Mammary epithelial cell (primary cell): ENCODE results near the gene RPP38.
A peak's percentile ranks its signal among the peaks of the same experiment; 100 is the strongest.

Experiments
- CTCF ChIP-seq, 2 donors: IDR thresholded peaks in 1 of 2; conservative IDR thresholded peaks in 1 of 2; 2 replicates each; pipeline ENCODE4 v1.5.1; 2011 to 2012; ENCODE audit warnings: inconsistent platforms in 2 of 2, low read length in 2 of 2, mild to moderate bottlenecking in 2 of 2, control low read depth in 1 of 2, low read depth in 1 of 2; ENCODE audit not compliant: insufficient read depth in 1 of 2; ENCODE audit errors: extremely low read depth in 1 of 2
- EZH2 ChIP-seq: IDR thresholded peaks from 2 replicates; pipeline ENCODE4 v1.6.1; 2012; ENCODE audit warnings: low read length, inconsistent platforms, borderline replicate concordance

GRCh38 chr10:15088428-15089261 lies 8.5 kb upstream of the RPP38 start, which contains the start of gene ACBD7:
- TF ChIP-seq CTCF (conservative IDR thresholded peaks at IDR 0.05 in 1 of 2, IDR thresholded peaks at IDR 0.05 in 1 of 2; ENCODE audit: extremely low read depth in 1 of 2, insufficient read depth in 1 of 2, low read depth in 1 of 2, low read length in 2 of 2) (peak; percentile 18 to 34), EZH2 (no peak)
